CD4-positive, alpha-beta T cell treated with Interferon gamma for 1 hour (primary cell): ENCODE measurements around the gene VSNL1.
A peak's percentile ranks its signal among the peaks of the same experiment; 100 is the strongest.

Experiments
- DNase-seq: peaks from one replicate; pipeline ENCODE4 v3.0.0-alpha.2; 2020

Gene VSNL1

DNA sequence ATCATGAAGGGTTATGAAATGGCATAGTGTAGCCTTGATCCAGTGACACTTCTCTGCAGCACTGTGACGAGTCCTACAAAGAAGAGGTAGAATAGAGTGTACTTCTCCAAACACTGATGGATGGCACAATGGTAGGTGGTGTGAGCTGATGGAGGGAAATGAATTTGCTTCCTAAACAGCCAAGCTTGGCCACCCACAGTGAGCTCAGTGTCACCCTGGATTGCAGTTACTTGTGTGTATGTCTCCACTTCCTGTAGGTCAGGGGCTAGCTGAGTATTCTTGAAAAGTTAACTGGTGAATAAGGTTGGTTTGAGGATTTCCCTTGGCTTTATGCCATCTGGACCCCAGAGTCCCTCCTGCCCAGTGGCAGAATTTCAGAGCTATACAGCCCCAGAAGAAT is 75.9 kb downstream of the VSNL1 start:
- no peak for DNase-seq

DNA sequence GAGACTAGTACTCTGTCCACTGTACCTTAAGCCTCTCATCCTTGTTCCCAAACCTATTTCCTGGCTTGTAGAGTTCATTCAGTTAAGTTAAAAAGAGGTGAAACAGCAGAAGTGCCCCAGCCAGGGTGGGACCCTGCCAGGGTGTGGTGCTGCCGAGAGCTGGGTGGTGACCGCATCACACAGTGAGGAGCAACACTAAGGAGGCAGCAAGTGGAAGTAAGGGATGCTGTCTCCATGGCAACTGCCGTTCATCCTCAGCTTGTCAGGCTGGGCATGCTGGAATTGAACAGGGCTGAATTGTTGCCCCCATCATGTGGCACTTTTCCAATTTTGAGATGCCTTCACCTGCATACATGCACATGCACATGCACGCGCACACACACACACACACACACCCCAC is 77.0 kb downstream of the VSNL1 start:
- no peak for DNase-seq

DNA sequence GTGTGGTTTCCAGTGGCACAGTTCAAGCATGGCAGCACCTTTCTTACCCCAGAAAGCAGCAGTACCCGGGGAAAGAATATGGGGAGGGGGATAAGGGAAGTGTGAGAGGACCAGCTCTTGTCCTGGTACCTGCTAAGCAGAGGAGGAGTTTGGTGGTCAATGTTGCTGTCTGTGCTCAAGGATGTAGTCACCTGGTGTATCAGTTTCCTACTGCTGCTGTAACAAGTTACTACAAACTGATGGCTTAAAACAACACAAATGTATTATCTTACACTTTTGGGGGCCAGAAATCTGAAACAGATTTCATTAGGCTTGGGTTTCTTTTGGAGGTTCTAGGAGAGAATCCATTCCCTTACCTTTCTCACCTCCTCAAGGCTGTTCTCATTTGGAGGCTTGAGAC is 77.5 kb downstream of the VSNL1 start:
- no peak for DNase-seq

DNA sequence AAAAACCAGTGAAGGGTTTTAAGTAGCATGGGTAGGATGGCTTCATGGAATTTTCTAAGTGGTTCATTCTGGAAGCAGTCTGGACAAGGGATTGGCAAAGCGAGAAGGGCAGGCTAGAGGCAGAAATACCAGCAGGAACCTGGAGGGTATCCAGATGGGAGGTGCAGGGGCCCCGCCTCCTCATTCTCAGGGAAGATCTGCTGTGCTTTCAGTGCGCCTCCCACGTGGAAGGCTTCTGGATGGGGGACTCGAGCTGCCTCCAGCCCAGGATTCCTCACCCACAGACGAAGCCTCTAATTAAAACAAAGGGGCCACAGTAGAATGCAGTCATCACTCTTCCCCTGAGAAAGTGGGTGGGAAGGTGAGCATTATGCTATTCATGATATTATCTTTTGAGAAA is 79.8 kb downstream of the VSNL1 start:
- no peak for DNase-seq

DNA sequence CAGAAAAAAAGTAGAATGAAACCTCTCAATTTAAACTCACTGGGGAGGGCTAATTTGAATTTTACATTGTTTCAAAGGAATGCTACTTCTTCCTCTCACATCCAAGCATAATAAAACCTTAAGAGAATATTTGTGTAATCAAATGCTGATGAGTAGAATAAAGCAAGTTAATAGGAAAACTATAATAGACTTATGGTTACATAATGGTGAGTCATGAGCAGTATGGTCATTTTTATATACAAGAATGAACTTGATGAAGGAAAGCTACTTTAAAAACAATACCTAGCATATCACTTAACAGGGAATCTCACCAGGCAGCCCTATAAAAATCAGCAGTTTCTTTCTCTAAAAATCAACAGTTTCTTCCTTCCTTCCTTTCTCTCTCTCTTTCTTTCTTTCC is 80.3 kb downstream of the VSNL1 start:
- no peak for DNase-seq

DNA sequence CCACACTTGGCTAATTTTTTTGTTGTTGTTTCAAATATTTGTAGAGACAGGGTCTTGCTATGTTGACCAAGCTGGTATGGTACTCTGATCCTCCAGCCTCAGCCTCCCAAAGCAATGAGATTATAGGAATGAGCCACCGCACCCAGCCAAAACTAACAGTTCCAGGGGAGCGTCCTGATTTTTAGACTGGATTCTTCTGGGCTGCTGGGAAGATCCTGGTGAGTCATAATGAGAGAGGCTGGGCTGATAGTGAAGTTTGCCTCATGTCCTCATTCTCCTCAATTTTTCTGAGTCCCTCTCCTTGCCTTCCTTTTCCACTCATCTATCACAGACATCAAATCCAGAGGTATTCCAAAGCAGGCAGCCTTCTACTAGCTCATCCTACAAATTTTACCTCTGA is 81.3 kb downstream of the VSNL1 start:
- DNase-seq: no peak

DNA sequence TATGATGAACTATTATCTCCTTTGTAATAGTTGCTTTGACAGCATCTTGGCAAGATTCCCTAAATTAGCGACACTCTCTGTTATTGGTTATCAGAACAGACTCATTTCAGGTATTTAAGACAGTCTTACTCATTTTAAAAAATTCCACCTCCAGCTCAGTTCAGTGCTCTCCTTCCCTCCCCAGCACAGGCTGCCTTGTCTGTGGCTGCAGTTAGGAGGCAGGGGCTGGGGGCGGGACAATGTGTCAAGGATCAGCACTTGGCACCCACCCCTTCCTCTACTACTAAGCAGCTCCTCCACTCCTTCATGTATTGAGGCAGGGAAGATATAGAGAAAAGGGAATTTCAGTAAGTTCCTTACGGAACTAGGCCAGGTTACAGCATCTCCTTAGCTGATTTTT is 85.0 kb downstream of the VSNL1 start:
- DNase-seq: no peak

DNA sequence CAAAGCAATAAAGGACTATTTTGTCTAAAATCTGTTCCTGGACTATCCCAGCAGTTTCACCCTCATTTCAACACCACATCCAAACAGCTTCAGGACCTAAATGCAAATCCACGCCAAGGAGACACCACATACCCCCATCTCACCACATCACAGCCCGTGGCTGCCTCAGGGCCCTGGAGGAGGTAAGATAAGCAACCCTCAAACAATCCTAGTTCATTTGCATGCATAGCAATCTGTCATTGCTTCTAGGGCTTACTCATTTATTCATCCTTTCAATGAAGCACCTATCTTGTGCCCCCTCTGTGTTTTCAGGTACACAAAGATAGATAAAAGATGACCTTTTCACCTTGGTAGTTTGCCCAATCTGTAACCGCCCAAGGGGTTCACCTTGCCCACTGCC is 86.5 kb downstream of the VSNL1 start:
- DNase-seq: no peak

DNA sequence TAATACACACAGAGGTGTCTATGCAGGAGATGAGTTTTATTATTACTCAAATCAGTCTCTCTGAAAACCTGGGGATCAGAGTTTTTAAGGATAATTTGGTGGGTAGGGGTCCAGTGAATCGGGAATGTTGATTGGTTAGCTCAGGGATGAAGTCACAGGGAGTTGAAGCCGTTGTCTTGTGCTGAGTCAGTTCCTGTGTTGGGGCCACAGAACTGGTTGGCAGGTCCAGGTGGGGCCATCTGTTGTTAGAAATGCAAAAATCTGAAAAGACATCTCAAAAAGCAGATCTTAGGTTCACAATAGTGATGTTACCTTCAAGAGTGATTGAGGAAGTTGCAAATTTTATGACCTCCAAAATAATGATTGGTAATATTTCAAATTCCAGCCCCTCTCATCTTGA is 86.9 kb downstream of the VSNL1 start:
- no peak for DNase-seq

DNA sequence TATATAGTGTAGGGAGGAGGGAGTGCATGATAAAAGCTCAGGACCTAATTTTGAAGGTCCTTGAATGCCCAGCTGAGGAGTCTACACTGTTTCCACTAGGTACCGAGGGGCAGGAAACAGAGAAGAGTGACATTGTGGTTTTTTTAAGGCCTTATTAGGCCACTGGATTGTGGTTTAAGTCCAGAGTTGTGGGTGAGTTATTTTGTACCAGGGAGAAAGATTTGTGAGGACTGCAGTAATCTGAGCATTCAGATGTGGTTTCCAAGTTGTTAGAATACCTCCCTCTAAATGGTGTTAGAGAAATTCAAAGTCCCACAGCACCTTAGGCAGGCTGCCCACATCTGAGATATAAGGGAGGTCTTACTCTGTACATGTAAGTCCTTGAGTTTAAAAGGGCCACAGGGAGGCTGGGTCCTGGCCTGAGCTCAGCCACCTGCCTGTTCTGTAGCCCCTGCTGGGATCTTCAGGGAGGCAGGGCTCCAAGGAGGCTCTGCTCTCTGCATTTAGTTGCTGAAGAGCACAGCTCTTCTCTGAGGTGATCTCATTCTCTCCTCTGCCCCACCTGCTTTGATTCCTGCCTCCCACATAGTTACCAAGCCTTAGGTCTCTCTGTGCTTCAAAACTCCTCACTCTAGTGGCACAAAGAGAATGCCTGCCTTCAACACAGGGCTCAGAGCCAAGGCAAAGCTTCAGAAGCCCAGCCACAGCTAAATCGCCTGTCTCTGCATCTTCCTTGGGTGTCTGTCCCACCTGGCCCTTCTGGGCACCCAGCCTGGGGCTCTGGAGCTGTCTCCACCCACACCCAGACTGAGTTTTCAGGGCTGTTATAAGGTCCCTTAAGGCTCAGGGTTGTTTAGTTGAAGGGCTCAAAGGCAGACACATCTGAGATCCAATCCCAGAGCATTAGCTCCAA is 88.1 kb downstream of the VSNL1 start:
- no peak for DNase-seq

DNA sequence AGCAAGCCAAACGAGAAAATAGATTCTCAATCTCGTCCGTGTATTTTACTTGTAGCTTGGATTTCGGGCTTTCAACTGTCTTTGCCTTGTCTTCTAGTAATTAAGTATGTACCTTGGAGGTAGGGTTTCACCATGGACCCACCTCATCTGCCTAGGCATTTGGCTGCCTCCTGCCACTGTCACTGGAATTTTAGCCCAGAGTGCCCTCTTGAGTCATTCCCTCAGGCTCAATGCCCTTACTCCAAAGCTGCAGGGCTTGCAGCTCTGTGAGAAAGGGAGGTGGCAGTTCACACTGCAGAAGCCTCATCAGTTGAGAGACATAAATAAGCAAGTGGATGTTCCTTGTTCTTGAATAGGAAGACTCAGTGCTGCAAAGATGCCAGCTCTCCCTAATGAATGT is 89.6 kb downstream of the VSNL1 start:
- DNase-seq: no peak

DNA sequence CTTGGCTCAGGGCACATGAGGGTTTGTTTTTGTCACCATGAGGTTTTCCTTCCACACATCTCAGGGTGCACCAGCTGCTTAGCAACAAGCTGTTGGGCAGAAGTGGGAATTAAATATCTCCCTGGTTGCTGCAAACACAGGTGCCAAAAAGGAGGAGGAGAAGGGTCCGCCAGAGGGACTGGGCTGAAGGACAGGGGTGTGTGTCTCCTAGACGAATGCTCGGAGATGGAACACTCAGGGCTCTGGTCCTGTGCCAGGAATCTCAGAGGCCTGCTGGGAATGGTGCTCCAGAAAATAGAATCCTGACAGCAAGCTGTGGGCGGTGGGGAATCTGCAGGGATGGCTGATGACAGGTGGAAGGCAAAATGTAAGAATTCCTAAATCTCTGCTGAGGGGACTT is 94.5 kb downstream of the VSNL1 start:
- no peak for DNase-seq

DNA sequence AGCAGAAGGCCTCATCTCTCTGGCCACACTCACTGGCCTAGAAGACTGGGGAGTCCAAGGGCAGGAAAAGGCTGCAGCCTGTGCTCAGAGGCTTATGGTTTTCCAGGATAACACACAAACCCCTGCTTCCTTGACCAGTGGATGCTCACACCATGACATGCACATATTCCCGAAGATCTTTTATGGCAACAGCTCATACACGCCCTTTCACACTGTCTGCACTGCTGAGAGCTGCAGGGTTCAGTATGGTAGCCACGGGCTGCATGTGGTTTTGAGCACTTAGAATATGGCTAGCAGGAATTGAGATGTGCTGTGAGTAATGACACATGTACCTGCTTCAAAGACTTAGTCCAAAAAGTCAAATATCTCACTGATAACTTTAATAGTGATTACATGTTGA is 95.8 kb downstream of the VSNL1 start:
- no peak for DNase-seq

DNA sequence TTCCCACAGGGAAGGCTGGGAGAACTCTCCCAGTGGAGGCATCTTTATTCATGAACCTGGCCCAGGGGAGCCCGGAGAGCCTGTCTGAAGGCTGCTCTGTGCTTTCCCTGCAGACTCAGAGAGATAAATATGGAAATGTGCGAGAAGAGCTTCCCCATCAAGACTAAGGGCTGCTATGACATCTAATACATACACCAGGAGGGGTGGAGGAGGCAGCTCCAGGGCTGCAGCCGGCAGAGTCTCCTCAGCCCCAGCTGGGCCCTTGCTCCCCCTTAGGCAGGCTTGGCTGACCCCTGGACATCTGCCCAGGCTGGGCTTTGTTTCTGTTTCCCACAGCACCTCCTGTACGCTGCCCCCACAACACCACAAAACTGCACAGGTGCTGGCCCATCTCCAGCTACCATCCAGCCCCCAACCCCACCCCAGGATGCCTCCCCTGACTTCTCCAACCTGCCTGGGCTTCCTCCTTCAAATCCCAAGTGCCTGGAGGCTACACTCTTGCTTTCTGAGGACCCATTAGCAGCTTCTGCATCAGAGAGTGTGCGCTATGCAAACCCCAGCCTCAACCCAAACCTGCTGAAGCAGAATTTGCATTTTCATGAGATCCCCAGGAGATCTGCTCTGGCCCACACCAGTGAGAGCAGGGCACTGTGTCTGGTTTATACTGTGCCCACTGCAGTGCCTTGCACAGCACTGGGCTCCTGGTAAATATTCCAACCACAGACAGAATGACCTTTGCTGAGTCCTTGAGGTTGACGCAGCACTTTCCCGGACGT is 96.8 kb downstream of the VSNL1 start:
- no peak for DNase-seq

DNA sequence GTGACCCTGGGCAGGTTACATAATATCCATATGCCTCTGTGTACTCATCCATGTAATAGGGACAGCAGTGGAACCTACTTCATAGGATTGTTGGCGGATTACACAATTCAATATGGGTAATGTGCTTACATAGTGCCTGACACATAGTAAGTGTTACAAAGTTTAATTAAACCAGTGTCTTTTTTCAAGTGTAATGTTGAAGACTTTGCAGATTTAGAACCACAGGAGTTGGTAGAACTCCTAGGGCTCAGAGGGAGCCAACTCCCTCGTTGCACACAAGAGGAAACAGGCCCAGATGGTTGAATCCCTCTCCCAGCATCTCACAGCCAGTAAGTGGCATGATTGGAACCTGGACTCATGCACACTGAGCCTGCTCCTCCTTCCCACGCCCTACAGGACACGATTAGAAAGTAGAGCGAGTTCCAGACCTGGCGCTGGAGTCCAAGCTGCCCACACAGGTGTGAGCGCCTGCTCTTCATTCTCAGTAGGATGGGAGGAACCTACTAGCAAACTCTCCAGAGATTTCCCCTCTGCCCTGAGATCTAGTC is 97.8 kb downstream of the VSNL1 start:
- no peak for DNase-seq

DNA sequence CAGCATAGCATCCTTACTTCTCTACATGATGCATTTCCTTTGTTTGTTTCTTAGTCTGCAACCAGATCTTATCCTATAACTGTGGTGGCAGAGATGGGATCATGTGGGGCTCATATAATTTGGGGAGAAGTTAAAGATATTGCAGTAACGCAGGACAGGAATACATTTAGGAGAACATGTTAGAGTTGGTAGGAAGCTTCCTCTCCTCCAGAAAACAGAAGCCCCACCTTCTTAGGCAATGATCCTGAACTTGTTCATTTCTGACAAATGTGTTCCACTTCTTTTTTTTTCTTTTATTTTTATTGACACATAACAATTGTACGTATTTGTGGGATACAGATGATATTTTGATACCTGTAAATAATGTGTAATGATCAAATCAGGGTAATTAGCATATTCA is 99.9 kb downstream of the VSNL1 start:
- no peak for DNase-seq

DNA sequence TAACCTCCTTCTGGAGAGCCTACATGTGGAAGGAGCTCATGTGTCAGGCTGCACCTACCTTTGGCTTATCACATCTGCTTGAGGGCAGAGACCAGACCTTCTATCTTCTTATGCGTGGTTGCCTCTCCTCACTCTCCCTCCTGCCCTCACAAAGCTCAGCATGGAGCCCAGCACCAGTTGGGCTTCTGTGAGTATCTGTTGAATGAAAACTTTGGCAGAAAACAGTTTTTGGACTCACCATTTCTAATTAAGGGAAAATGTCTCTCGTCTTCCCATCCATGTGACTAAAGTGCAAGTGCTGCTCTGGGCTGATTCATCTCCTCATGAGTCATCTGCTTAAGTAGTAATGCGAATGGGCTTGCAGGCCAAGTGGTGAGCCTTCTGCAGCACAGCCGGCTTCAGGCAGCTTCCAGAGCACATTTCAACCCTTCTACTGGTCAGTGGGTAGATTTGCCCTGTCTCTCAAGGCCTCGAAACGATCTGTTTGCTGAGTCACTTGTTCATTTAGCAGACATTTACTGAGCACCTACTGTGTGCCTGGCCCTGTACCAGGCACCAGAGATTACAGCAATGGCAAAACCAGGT is 102.6 kb downstream of the VSNL1 start:
- DNase-seq: peak; percentile 35

DNA sequence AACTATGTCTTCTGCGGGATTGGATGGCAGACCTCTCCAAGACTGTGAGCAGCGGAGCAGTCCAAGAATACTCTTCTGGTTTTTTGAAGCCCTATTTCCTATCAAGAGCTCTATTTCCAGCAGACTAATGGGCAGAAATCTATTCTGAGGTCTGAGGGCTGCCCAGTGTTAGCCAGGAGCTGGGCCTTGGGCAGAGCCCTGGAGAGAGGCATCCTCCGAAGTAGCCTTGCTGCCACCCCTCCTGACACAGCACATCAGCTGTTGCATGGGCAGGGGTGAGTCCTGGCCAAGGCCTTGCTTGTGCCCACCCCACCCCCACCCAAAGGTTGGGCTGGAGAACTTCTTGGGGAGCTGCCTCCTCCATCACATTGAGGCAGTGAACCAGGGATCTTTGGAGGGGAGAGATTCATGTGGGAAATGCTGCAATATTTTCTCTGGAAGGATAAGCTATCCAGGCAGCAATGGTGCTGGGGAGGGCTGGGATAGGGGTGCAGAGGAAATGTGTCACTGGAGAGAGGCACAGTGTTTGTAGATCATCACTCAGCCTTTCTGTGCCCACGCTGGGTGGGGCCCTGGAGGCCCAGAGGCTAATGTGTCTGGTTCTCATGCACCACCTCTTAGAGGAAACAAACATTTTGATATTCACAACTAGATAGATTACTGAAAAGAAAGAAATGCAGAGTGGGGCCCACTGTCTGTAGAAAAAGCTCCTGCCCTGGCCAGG is 104.7 kb downstream of the VSNL1 start:
- no peak for DNase-seq

DNA sequence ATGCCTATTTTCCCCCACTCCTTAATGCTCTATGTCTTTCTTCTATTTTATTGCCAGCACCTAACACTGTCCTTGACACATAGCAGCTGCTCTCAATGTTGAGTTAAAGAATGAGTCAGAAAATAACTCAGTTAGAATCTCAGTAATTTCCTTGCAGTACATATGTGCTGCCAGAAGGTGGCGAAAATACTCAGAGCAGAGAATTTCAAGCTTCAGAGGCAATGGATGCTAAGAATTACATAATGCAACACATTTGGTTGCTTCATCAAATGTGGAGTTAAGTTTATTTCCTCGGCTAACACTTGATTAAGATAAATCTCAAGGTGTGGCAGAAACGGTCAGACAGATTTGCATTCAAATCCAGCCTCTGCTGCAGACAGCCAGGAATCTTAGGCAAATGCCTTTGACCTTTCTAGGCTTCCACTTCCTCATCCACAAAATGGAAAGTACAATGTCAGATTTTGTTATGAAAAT is 105.6 kb downstream of the VSNL1 start:
- no peak for DNase-seq

DNA sequence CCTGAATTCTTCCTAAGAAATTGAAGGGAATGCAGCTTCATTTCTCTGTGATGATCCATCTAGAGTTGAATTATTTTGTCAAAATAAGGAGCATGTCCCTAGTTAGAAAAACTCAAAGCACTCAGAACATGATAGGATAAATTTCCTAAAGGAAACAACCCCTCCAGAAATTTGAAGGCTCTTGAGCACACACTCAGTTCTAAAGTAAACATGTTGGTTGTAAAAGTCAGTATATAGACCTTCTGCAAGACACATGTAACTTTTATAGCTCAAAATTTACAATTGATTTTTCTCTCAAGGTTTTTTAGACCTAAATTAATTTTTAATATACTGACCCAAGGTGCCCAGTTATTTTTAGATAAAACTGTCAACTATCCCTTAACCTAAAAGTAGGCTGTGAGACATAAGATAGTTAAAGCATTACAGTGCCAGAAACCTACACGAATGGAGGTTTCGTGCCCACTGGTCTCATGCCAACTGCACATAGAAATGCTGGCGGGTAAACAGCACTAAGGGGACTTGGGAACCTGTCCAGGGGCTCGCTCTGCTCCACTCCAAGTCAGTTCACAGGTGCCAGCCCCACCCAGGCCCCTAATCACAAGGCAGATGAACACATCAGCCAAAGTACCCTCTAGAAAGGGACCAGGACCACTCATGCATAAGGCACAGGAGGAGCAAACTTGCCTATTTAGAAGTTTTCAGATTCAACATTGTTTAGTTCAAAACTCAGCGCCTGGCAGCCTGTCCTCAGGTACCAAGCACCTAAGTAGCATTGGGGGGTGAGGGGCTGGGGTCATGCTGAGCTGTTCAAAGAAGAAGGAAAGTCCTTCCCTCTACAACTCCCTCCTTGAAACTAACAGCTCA is 106.6 kb downstream of the VSNL1 start:
- no peak for DNase-seq

DNA sequence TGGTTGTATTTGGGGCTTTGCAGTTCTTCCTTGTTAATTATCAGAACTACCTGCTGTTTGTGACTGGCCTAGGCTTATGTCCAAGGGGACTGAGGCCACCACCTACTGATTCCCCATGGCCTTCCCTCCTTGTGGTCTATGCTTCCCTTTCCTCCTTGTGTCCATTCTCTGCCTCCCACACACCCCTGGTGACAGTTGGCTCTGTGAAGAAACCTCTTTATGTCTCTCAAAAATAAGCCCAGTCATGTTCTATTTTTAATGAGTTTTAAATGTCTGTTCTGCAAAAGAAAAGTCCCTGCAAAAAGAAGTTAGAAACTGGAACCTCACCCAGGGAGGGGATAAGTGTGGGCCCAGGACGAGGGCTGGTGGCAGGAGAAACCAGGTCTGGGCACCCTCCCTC is 108.1 kb downstream of the VSNL1 start:
- DNase-seq: no peak

DNA sequence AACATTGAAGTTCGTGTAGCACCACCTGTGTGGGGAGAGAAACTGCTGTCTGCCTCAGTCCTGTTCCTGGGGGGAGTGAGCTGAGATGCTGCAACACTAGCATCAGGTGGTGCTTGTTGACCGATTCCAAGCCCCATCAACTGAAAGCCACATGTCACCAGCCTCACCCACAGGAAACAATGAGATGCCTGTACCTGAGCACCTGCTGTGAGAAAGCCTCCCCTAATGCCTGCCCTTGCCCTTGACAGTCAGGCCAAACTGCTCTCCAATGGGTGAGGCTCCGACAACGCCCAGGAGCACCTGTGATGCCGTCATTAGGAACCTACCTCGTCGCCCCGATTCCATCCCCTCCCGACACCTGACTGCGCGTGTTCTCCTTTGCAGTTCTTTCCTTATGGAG is 108.5 kb downstream of the VSNL1 start:
- DNase-seq: no peak
